SU-DHL-6 (cell line): ENCODE data around the gene LRRC46.

ENCODE experiments used
- EZH2phosphoT487 ChIP-seq: fragments of 200-600 bp; sonication (generic), shearing (Covaris generic); conservative IDR thresholded peaks from 2 replicates; pipeline ENCODE4 v1.6.1; 2018; ENCODE audit warnings: mild to moderate bottlenecking, antibody characterized with exemption, low read length, moderate library complexity, mixed read lengths
- TF ChIP-seq, protein P1 (sequence below): fragments of 200-600 bp; sonication (generic); IDR thresholded peaks from one replicate; pipeline ENCODE4 v1.5.1; 2017; ENCODE audit warnings: antibody characterized with exemption, mild to moderate bottlenecking, low read length, moderate library complexity; ENCODE audit not compliant: insufficient read depth, poor library complexity, severe bottlenecking

DNA sequence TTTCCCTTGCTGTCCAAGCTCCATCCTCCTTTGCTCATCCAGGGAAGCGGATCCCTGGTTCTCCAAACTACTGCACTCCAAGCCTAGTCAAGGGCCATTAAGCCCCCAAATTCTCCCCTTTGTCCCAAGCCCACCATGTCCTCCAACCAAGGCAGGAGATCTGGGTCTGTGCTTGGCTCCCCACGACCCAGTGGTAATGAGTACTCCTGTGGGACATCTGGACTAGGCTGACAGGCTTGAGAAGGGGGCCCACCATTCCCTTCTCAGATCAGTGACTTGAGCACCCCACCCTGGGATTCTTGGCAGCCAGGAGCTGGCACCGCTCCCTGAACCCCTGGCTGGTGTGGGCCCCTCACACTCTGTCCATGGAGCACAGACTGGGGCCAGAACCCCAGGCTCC is 27.0 kb upstream of the LRRC46 start:
- TF ChIP-seq, protein P1, sequence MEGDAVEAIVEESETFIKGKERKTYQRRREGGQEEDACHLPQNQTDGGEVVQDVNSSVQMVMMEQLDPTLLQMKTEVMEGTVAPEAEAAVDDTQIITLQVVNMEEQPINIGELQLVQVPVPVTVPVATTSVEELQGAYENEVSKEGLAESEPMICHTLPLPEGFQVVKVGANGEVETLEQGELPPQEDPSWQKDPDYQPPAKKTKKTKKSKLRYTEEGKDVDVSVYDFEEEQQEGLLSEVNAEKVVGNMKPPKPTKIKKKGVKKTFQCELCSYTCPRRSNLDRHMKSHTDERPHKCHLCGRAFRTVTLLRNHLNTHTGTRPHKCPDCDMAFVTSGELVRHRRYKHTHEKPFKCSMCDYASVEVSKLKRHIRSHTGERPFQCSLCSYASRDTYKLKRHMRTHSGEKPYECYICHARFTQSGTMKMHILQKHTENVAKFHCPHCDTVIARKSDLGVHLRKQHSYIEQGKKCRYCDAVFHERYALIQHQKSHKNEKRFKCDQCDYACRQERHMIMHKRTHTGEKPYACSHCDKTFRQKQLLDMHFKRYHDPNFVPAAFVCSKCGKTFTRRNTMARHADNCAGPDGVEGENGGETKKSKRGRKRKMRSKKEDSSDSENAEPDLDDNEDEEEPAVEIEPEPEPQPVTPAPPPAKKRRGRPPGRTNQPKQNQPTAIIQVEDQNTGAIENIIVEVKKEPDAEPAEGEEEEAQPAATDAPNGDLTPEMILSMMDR: no peak
- no peak for TF ChIP-seq EZH2phosphoT487
